NK-92 treated with Interleukin-12 subunit alpha and Interleukin-12 subunit beta, amount 100 ng/mL, for 24 hours (cell line): ENCODE measurements around the gene LGR6.
"Not testable (repeated sequence)": the region's sequence is repeated elsewhere in the genome, so short reads cannot be mapped to it uniquely, and the experiment has no call there.

ENCODE experiments used
- DNase-seq: peaks from one replicate; lab custom pipeline; 2025; lab: John Stamatoyannopoulos, UW

LGR6 gene

GRCh38 chr1:202160377-202160940, 33.1 kb upstream of the LGR6 start, which contains the start of gene PTPN7:
PTPN7 (minus strand) TSS chr1:202160602; CDS start chr1:202159402, 1,200 bp downstream.
- DNase-seq: peak; percentile 76

GRCh38 chr1:202161151-202162046, 32.2 kb upstream of the LGR6 start:
- peak; percentile 20 for DNase-seq

DNA sequence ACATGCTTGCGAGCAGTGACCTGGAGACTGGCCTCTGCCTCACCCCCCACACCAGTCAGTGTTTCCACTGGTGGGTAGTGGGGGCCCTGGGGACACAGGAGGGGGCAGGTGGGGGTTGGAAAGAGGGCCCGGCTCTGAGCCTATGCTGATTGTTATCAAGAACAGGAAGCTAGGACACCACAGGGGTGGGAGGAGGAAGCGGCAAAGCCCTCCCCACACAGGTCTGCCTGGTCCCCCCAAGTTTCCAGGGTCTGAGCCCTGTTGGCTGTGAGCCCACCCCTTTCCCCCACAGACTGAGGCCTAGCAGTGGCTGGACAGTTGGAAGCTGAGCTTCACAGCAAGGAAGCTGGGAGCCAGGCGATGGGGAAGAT, 31.6 kb upstream of the LGR6 start:
- DNase-seq: peak; percentile 74

- peak; percentile 56 for DNase-seq
Observed at GRCh38 chr1:202162418-202163280, 30.9 kb upstream of the LGR6 start.

DNA sequence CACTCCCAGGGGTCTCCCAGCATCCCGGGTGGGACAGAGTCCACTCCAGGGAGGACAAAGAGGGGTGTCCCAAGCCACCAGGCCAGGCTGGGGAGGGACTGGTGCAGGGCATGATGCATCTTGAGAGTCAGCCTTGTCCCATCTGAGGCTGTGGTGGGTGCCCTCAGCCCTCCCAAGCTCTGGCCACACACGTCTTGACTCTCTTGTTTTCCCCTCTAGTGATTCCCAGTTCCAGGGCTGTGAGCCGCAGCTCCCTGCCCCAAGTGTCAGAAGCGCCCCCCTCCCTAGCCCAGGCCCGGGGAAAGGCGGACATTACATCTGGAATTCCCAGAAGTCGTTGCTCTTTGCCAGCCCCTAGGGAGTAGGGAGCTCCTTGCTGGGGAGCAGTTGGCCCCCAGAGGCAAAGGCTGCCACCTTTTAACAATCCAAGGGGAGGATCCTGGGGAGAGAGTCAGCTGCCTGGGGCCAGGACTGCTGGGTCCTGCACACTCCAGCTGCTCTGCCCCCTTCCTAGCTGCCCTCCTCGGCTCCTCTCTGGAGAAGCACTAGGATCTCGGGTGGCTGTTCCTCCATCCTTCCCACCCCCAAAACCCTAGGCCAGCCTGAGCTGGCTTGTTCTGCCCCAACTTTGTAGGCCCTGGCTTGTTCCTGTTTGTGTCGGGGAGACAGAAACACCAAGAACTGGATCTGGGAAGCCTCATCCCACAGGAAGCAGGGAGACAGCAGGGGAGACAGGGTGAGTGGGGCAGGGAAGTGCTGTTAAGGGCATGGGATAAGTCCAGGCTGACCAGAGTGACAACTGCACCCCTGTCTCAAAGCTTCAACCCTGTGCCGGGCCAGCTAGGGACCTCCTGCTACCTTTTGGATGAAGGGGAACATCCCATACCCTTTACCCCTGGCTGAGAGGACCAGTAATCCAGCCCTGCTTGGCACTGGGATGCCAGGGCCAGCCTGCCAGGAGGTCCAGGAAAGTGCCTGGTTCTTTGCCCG, 30.0 kb upstream of the LGR6 start:
- peak; percentile 52 for DNase-seq

DNA sequence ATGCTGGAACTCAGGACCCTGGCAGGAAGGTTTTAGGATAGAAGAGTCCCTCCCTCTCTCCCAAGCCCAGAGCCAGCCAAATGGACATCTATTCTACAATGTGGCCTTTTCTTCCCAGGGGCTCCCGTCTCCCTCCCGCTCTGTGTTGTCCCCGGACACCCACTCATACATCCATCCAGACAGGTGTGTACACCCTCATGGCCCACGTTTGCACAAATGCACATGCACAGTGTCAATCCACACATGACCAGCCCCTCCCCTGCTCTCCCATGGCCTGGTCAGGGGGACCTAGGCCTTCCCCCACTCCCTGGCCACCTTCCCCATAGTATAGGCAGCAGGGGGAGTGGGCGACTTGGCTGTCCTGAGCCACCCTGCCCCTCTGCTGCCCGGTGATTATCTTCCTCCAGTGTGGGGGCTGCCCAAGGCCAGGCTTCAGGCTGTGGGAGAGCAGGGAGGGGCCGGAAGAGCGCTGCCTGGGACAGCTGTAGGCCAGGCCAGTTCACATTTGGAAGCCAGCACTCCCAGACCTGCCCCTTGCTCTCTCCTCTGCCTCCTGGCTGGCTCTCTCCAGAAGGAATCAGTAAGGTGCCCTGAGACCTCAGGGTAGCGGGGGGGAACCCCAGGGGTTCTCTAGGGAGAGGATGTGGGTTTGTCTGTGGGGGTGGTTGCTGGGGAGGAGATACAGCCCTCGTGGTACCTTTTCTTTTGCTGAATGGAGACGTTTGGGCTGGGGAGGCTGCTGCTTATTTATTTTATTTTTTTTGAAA, 29.1 kb upstream of the LGR6 start:
- peak; percentile 67 for DNase-seq

- DNase-seq: no peak
Observed at GRCh38 chr1:202165267-202165941, 28.2 kb upstream of the LGR6 start.

- no peak for DNase-seq
Observed at GRCh38 chr1:202165942-202166843, 27.4 kb upstream of the LGR6 start.

GRCh38 chr1:202167054-202167453, 26.5 kb upstream of the LGR6 start:
- not testable (repeated sequence) for DNase-seq

- DNase-seq: no peak
Observed at GRCh38 chr1:202167708-202168415, 25.7 kb upstream of the LGR6 start.

DNA sequence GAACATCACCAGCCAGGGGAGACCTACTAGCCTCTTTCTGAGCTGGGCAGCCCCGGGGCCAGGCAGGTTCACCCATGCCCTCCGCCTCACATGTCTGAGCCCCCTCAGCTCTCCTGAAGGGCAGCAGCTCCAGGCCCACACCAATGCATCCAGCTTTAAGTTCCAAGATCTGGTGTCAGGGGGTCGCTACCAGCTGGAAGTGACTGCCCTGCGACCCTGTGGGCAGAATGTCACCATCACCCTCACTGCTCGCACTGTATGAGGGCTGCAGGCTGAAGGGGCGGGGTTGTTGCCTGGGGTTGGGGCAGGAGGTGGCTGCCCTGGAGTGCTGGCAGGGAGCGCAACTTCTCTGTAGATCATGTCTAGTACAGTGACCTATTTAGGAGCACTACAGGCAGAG, 24.7 kb upstream of the LGR6 start:
- no peak for DNase-seq

DNA sequence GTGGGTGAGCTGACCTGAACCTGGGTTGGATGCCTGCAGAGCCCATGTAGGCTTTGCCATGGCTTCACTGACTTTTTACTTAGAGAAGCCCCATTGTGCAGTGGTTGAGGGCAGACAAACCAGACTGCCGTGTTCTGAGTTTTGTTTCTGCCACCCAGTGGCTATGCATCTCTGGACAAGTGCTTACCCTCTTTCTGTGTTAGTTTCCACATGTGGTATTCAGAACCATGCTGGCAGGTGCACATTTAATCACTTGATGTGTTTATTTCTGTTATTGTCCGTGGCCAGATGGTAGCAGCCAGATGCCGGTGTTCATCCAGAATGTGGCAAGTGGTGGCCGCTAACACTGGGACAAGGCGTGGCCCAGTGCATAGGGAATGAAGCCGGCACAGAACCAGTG, 22.9 kb upstream of the LGR6 start:
- no peak for DNase-seq

DNA sequence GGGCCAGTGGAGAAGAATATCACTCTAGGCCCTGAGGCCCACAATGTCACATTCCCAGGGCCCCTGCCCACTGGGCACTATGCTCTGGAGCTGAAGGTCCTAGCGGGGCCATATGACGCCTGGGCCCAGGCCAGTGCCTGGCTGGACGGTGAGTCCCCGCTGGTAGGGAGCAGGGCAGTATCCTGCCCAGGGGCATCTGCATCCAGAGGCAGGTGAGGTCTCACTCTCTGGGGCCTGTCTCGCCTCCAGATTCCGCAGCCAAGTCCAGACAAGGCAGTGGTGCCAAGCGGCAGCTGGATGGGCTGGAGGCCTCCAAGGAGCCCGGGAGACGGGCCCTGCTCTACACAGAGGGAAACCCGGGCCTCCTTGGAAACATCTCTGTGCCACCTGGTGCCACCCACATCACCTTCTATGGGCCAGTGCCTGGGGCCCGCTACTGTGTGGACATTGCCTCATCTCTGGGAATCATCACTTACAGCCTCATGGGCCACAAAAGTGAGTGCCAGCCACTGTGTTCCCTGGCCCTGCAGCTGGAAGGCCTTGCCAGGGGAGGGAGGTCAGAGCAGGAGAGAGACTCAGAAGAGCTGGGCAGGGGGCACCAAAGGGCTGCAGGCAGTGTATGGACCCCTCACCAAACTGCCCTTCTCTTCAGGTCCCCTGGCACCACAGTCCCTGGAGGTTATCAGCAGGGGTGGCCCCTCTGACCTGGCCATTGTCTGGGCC, 22.1 kb upstream of the LGR6 start:
- DNase-seq: no peak

- DNase-seq: no peak
Observed at GRCh38 chr1:202172015-202172355, 21.6 kb upstream of the LGR6 start.

DNA sequence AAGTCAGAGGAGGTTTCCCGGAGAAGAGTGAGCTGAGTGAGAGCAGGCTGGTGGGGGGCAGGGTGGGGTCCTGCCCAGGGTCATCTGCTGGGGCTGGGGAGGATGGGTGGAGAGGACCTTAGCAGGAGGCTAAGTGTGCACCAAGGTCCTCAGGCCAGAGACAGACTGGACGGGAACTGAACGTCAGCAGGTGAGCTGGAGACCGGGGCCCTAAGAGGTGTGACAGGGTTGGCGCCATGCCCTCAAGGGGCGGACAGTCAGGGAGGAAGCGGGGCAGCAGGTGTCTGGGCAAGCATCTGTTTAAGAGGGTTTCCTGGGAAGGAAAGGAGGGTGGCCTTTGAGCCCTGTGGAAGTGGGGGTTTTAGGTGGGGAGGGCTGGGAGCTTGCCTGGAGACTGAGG, 19.6 kb upstream of the LGR6 start:
- DNase-seq: no peak

DNA sequence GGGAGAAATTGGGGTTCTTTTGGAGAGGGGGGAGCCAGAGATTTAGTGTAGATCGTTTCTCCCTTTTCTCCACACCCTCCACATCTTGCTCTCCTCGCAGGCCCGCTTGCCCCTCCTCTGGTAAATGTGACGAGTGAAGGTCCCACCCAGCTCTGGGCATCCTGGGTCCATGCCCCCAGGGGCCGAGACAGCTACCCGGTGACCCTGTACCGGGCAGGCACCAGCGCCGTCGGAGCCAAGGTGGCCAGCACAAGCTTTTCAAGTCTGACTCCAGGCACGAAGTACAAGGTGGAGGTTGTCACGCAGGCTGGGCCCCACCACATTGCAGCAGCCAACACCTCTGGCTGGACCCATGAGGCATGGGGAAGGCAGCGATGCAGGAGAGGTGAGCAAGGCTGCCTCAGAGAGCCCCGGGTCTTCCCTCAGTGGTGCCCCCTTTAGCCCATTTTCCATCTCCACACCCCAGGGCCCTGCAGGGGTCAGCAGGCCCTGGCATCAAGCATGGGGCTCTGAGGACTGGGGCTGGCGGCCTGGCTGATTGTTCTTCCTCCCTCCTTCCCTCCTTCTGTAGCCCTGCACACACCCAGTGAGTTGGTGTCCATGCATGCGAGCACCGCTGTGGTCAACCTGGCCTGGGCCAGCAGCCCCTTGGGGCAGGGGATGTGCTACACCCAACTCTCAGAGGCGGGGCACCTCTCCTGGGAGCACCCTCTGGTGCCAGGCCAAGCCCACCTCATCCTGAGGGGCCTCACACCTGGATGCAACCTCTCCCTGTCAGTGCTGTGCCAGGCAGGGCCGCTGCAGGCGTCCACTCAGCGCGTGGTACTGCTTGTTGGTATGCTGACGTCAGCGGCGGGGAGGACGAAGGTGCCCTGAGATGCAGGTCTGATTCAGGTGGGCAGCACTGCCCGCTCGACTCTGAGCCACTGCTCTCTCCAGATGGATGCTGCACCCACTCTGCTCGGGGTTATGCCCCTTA, 16.4 kb upstream of the LGR6 start:
- no peak for DNase-seq
